H1 (cell line): Measurements from ENCODE around the gene DEAF1.
A peak's percentile ranks its signal among the peaks of the same experiment; 100 is the strongest.

Experiments used
- JUND ChIP-seq: IDR thresholded peaks from 2 replicates; pipeline ENCODE4 v1.6.1; 2011; ENCODE audit warnings: mild to moderate bottlenecking, improper control_type of control experiment, low read length
- MAX ChIP-seq: IDR thresholded peaks from 2 replicates; pipeline ENCODE4 v1.6.1; 2012; ENCODE audit warnings: inconsistent platforms
- POLR2A ChIP-seq, 2 experiments: IDR thresholded peaks; 1 replicate in 1 of 2; 2 replicates in 1 of 2; pipeline ENCODE4 v1.6.1; 2011; ENCODE audit warnings: low read depth in 2 of 2, low read length in 2 of 2, mild to moderate bottlenecking in 2 of 2; ENCODE audit errors: control extremely low read depth in 1 of 2
- YY1 ChIP-seq: IDR thresholded peaks from 2 replicates; pipeline ENCODE4 v1.6.1; 2011; ENCODE audit warnings: low read depth, mild to moderate bottlenecking, low read length
- TF ChIP-seq, protein P1 (sequence below), 3 experiments: IDR thresholded peaks; 1 replicate in 2 of 3; 2 replicates in 1 of 3; pipeline versions ENCODE4 v1.5.1 to v1.6.1; 2011; ENCODE audit warnings: low read length in 3 of 3, mild to moderate bottlenecking in 3 of 3, inconsistent platforms in 2 of 3, low read depth in 1 of 3, moderate library complexity in 1 of 3; ENCODE audit not compliant: insufficient read depth in 1 of 3; ENCODE audit errors: control extremely low read depth in 1 of 3
- TF ChIP-seq, protein P2 (sequence below): IDR thresholded peaks from 2 replicates; pipeline ENCODE4 v1.6.1; 2011; ENCODE audit warnings: low read length, improper control_type of control experiment

DNA sequence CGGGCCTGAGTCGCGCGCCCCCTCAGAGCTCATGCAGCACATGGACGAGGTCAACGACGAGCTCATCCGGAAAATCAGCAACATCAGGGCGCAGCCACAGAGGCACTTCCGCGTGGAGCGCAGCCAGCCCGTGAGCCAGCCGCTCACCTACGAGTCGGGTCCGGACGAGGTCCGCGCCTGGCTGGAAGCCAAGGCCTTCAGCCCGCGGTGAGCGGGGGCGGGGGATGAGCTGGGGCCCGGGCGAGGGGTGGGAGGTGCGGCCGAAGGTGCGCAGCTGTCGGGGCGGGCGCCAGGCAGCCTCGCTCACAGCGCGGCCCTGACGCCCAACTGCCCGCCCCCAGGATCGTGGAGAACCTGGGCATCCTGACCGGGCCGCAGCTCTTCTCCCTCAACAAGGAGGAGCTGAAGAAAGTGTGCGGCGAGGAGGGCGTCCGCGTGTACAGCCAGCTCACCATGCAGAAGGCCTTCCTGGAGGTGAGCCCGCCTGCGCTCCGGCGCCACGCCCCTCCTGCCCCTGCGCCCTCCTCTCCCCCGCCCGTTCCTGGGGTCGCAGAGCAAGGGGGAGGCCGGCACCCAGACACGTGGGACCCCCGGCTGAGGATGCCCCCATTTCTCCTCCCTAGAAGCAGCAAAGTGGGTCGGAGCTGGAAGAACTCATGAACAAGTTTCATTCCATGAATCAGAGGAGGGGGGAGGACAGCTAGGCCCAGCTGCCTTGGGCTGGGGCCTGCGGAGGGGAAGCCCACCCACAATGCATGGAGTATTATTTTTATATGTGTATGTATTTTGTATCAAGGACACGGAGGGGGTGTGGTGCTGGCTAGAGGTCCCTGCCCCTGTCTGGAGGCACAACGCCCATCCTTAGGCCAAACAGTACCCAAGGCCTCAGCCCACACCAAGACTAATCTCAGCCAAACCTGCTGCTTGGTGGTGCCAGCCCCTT is 31.5 kb upstream of the DEAF1 start:
- TF ChIP-seq JUND = no peak
- TF ChIP-seq, protein P1, sequence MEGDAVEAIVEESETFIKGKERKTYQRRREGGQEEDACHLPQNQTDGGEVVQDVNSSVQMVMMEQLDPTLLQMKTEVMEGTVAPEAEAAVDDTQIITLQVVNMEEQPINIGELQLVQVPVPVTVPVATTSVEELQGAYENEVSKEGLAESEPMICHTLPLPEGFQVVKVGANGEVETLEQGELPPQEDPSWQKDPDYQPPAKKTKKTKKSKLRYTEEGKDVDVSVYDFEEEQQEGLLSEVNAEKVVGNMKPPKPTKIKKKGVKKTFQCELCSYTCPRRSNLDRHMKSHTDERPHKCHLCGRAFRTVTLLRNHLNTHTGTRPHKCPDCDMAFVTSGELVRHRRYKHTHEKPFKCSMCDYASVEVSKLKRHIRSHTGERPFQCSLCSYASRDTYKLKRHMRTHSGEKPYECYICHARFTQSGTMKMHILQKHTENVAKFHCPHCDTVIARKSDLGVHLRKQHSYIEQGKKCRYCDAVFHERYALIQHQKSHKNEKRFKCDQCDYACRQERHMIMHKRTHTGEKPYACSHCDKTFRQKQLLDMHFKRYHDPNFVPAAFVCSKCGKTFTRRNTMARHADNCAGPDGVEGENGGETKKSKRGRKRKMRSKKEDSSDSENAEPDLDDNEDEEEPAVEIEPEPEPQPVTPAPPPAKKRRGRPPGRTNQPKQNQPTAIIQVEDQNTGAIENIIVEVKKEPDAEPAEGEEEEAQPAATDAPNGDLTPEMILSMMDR (IDR thresholded peaks at IDR 0.05; ENCODE audit: control extremely low read depth in 1 of 3, insufficient read depth in 1 of 3, low read depth in 1 of 3, low read length in 3 of 3) = no peak
- no peak for TF ChIP-seq YY1
- TF ChIP-seq MAX = peak; percentile 70
- TF ChIP-seq, protein P2, sequence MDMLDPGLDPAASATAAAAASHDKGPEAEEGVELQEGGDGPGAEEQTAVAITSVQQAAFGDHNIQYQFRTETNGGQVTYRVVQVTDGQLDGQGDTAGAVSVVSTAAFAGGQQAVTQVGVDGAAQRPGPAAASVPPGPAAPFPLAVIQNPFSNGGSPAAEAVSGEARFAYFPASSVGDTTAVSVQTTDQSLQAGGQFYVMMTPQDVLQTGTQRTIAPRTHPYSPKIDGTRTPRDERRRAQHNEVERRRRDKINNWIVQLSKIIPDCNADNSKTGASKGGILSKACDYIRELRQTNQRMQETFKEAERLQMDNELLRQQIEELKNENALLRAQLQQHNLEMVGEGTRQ = no peak
- no peak for TF ChIP-seq POLR2A (IDR thresholded peaks at IDR 0.05; ENCODE audit: control extremely low read depth in 1 of 2, low read depth in 2 of 2, low read length in 2 of 2)
